ENCODE measurements around the gene DEPDC4.

Gene DEPDC4

GRCh38 chr12:100213016-100213891 lies 53.6 kb downstream of the DEPDC4 start:
- DNase-seq, result no peak

GRCh38 chr12:100211698-100212097 lies 55.2 kb downstream of the DEPDC4 start:
- DNase-seq, result no peak

- DNase-seq, result no peak
Observed at GRCh38 chr12:100208834-100209233, 58.0 kb downstream of the DEPDC4 start.

- no peak for DNase-seq
Observed at GRCh38 chr12:100207311-100207710, 59.6 kb downstream of the DEPDC4 start.

- no peak for DNase-seq
Observed at GRCh38 chr12:100201604-100202423, 65.1 kb downstream of the DEPDC4 start.

GRCh38 chr12:100200463-100201181 lies 66.3 kb downstream of the DEPDC4 start, which contains the start of gene ACTR6:
Gene ACTR6, plus strand, starts transcription at chr12:100200815. Its CDS starts 37 bp downstream, at chr12:100200852.
- DNase-seq, result peak; percentile 92

- peak; percentile 90 for DNase-seq
Observed at GRCh38 chr12:100199347-100200149, 67.3 kb downstream of the DEPDC4 start.

GRCh38 chr12:100199023-100199346 lies 67.9 kb downstream of the DEPDC4 start:
- no peak for DNase-seq

- DNase-seq, result no peak
Observed at GRCh38 chr12:100197486-100197885, 69.4 kb downstream of the DEPDC4 start.

- DNase-seq, result no peak
Observed at GRCh38 chr12:100193085-100193484, 73.8 kb downstream of the DEPDC4 start.
